Kidney epithelial cell (primary cell): ENCODE measurements around the gene ATP6V1B1. TPM values are rescaled to one million over a fixed set of nuclear protein-coding genes. Genes with fewer than 3 reads are reported as not detected.

ENCODE experiments used
- DNase-seq: peaks from one replicate; pipeline ENCODE4 v3.0.0-alpha.2; 2010; ENCODE audit warnings: low read depth
- H3K27me3 ChIP-seq: 2 replicates; pipeline ENCODE4 v1.6.0; 2011; ENCODE audit warnings: low read length; ENCODE audit not compliant: control insufficient read depth, insufficient read depth
- H3K36me3 ChIP-seq: 2 replicates; pipeline ENCODE4 v1.5.1; 2011; ENCODE audit warnings: low read length; ENCODE audit not compliant: control insufficient read depth, insufficient read depth
- H3K4me3 ChIP-seq: 2 replicates; pipeline ENCODE4 v1.5.1; 2011; ENCODE audit warnings: low read depth, mild to moderate bottlenecking, control low read depth, low read length
- CTCF ChIP-seq: IDR thresholded peaks from 2 replicates; pipeline ENCODE4 v1.5.1; 2011; ENCODE audit warnings: mild to moderate bottlenecking, moderate library complexity, low read length, control low read depth, inconsistent platforms; ENCODE audit not compliant: insufficient read depth, poor library complexity, severe bottlenecking
- total RNA-seq: library from RNA; depleted of rRNA; stranded (reverse); fragments of >200 nt; gene quantifications from 2 replicates; pipeline ENCODE4 v1.2.3, GENCODE V29; 2015

ATP6V1B1 gene
- total RNA-seq, 1 donor from 2014 or later: not detected

GRCh38 chr2:70937866-70938585 lies 2.3 kb downstream of the ATP6V1B1 start:
- Histone ChIP-seq H3K4me3 (no peak overlapping the region), H3K27me3 (peaks cover 48% of the 10 kb centered on the region), H3K36me3 (no peaks in the 10 kb centered on the region)
- no peak for DNase-seq
- no peak for TF ChIP-seq CTCF

- no peak for TF ChIP-seq CTCF
- no peak overlapping the region for H3K4me3 ChIP-seq
- H3K27me3 ChIP-seq: peaks cover 43% of the 10 kb centered on the region
- no peaks in the 10 kb centered on the region for H3K36me3 ChIP-seq
- DNase-seq: no peak
Observed at GRCh38 chr2:70938586-70938950, 2.9 kb downstream of the ATP6V1B1 start.

GRCh38 chr2:70939001-70939838 lies 3.5 kb downstream of the ATP6V1B1 start:
- H3K36me3 ChIP-seq: no peaks in the 10 kb centered on the region
- no peak for DNase-seq
- TF ChIP-seq CTCF: no peak
- H3K4me3 ChIP-seq: no peak overlapping the region
- peaks cover 42% of the 10 kb centered on the region for H3K27me3 ChIP-seq

GRCh38 chr2:70939839-70940580 lies 4.3 kb downstream of the ATP6V1B1 start:
- Histone ChIP-seq H3K27me3 (peaks cover 36% of the 10 kb centered on the region), H3K4me3 (no peak overlapping the region), H3K36me3 (no peaks in the 10 kb centered on the region)
- DNase-seq: no peak
- no peak for TF ChIP-seq CTCF

GRCh38 chr2:70941186-70941585 lies 5.5 kb downstream of the ATP6V1B1 start:
- no peaks in the 10 kb centered on the region for H3K36me3 ChIP-seq
- DNase-seq: no peak
- peaks cover 25% of the 10 kb centered on the region for H3K27me3 ChIP-seq
- no peak overlapping the region for H3K4me3 ChIP-seq
- TF ChIP-seq CTCF: no peak
